Stimulated activated naive CD4-positive, alpha-beta T cell (primary cell): ENCODE data around the gene SNX10.
A peak's percentile ranks its signal among the peaks of the same experiment; 100 is the strongest.
"Not testable (repeated sequence)": the region's sequence is repeated elsewhere in the genome, so short reads cannot be mapped to it uniquely, and the experiment has no call there.

Experiments used
- DNase-seq, 6 experiments: peaks; one replicate each; lab custom pipeline; 2025; lab: John Stamatoyannopoulos, UW

The SNX10 gene

GRCh38 chr7:26291699-26292538, at the start of gene SNX10:
Gene SNX10, plus strand, starts transcription at chr7:26291862. Its CDS starts 54,581 bp downstream, at chr7:26346443.
- peak; percentile 32 to 66 (median 54) for DNase-seq

GRCh38 chr7:26245150-26245549, 46.5 kb upstream of the SNX10 start:
- no peak for DNase-seq

- DNase-seq, result no peak
Observed at GRCh38 chr7:26250239-26250638, 41.4 kb upstream of the SNX10 start.

GRCh38 chr7:26261866-26262265, 29.8 kb upstream of the SNX10 start:
- not testable (repeated sequence) for DNase-seq

- DNase-seq, result no peak
Observed at GRCh38 chr7:26265065-26265464, 26.6 kb upstream of the SNX10 start.

GRCh38 chr7:26265499-26266075, 26.1 kb upstream of the SNX10 start:
- DNase-seq, result no peak

- DNase-seq, result no peak
Observed at GRCh38 chr7:26267601-26268166, 24.0 kb upstream of the SNX10 start.

- no peak for DNase-seq
Observed at GRCh38 chr7:26275213-26275612, 16.4 kb upstream of the SNX10 start.

GRCh38 chr7:26278770-26279169, 12.9 kb upstream of the SNX10 start:
- no peak for DNase-seq

- no peak for DNase-seq
Observed at GRCh38 chr7:26279405-26279804, 12.3 kb upstream of the SNX10 start.

- DNase-seq, result no peak
Observed at GRCh38 chr7:26280097-26280496, 11.6 kb upstream of the SNX10 start.

GRCh38 chr7:26280723-26281122, 10.9 kb upstream of the SNX10 start:
- DNase-seq, result no peak

GRCh38 chr7:26284477-26284876, 7.2 kb upstream of the SNX10 start:
- DNase-seq, result no peak

- peak in 3 of 6 experiments; percentile 1 to 31 (median 30) for DNase-seq
Observed at GRCh38 chr7:26284995-26285632, 6.5 kb upstream of the SNX10 start.

GRCh38 chr7:26286157-26286556, 5.5 kb upstream of the SNX10 start:
- no peak for DNase-seq

- not testable (repeated sequence) for DNase-seq
Observed at GRCh38 chr7:26288126-26288525, 3.5 kb upstream of the SNX10 start.

GRCh38 chr7:26291251-26291650, 411 bp upstream of the SNX10 start:
- DNase-seq, result no peak

- no peak for DNase-seq
Observed at GRCh38 chr7:26292768-26293560, 1.3 kb downstream of the SNX10 start.

- DNase-seq, result peak in 4 of 6 experiments; percentile 7 to 29 (median 18)
Observed at GRCh38 chr7:26293569-26294308, 2.1 kb downstream of the SNX10 start.

GRCh38 chr7:26295015-26295414, 3.4 kb downstream of the SNX10 start:
- no peak for DNase-seq

GRCh38 chr7:26295586-26295985, 3.9 kb downstream of the SNX10 start:
- DNase-seq, result no peak
